Left lobe of liver (tissue), 2 donors: ENCODE measurements around the gene MAOA. TPM values are rescaled to one million over a fixed set of nuclear protein-coding genes. Genes with fewer than 3 reads are reported as not detected.
"Not testable (repeated sequence)": the region's sequence is repeated elsewhere in the genome, so short reads cannot be mapped to it uniquely, and the experiment has no call there.

Experiments
- ATAC-seq: fragments of 200-7000 bp; cut with Tn5 transposase; one replicate; pipeline ENCODE4 v1.9.1; 2020; ENCODE audit warnings: mild to moderate bottlenecking, moderate library complexity
- DNase-seq: peaks from one replicate; pipeline ENCODE4 v3.0.0-alpha.2; 2020; ENCODE audit warnings: low spot score
- total RNA-seq: library from RNA; stranded (reverse); gene quantifications from one replicate; pipeline ENCODE4 v1.2.1, GENCODE V29; 2021
- donor health status: DM: no; HTN: no; CAD: no; lungs with moderate emphysema.
- donor health status: DM: no; HTN: yes; CAD: no.

MAOA gene
- total RNA-seq, 1 donor from 2014 or later = 158 TPM

- ATAC-seq (peak; percentile 65), DNase-seq (peak; percentile 59)
Observed at GRCh38 chrX:43707812-43708548, 51.9 kb downstream of the MAOA start.

GRCh38 chrX:43716144-43716543 is 60.0 kb downstream of the MAOA start:
- no peak for DNase-seq
- no peak for ATAC-seq

- ATAC-seq = no peak
- no peak for DNase-seq
Observed at GRCh38 chrX:43716696-43717095, 60.6 kb downstream of the MAOA start.

- no peak for ATAC-seq
- DNase-seq = no peak
Observed at GRCh38 chrX:43717161-43717560, 61.1 kb downstream of the MAOA start.

GRCh38 chrX:43718081-43718480 is 62.0 kb downstream of the MAOA start:
- DNase-seq (no peak), ATAC-seq (no peak)

GRCh38 chrX:43718546-43718945 is 62.4 kb downstream of the MAOA start:
- ATAC-seq (no peak), DNase-seq (no peak)

- ATAC-seq (no peak), DNase-seq (no peak)
Observed at GRCh38 chrX:43718956-43719355, 62.9 kb downstream of the MAOA start.

- DNase-seq (no peak), ATAC-seq (no peak)
Observed at GRCh38 chrX:43720082-43720481, 64.0 kb downstream of the MAOA start.

GRCh38 chrX:43720961-43721360 is 64.9 kb downstream of the MAOA start:
- ATAC-seq = no peak

GRCh38 chrX:43725227-43725626 is 69.1 kb downstream of the MAOA start:
- not testable (repeated sequence) for DNase-seq

More at GRCh38 chrX:43720961-43721360, 64.9 kb downstream of the MAOA start:
- DNase-seq = no peak

GRCh38 chrX:43727254-43727653 is 71.2 kb downstream of the MAOA start:
- not testable (repeated sequence) for ATAC-seq, DNase-seq

More at GRCh38 chrX:43725227-43725626, 69.1 kb downstream of the MAOA start:
- not testable (repeated sequence) for ATAC-seq

- ATAC-seq (peak; percentile 27), DNase-seq (no peak)
Observed at GRCh38 chrX:43728002-43728401, 71.9 kb downstream of the MAOA start.

- no peak for ATAC-seq
Observed at GRCh38 chrX:43728966-43729365, 72.9 kb downstream of the MAOA start.

GRCh38 chrX:43731086-43731485 is 75.0 kb downstream of the MAOA start:
- DNase-seq (no peak), ATAC-seq (no peak)

More at GRCh38 chrX:43728966-43729365, 72.9 kb downstream of the MAOA start:
- DNase-seq = no peak

- no peak for ATAC-seq
Observed at GRCh38 chrX:43733699-43734098, 77.6 kb downstream of the MAOA start.

GRCh38 chrX:43734444-43734843 is 78.3 kb downstream of the MAOA start:
- peak; percentile 68 for ATAC-seq
- no peak for DNase-seq

More at GRCh38 chrX:43733699-43734098, 77.6 kb downstream of the MAOA start:
- no peak for DNase-seq

- no peak for ATAC-seq
Observed at GRCh38 chrX:43735534-43735933, 79.4 kb downstream of the MAOA start.

GRCh38 chrX:43735957-43736356 is 79.9 kb downstream of the MAOA start:
- no peak for DNase-seq
- ATAC-seq = no peak

More at GRCh38 chrX:43735534-43735933, 79.4 kb downstream of the MAOA start:
- no peak for DNase-seq

GRCh38 chrX:43741843-43742573 is 85.9 kb downstream of the MAOA start:
- peak; percentile 11 for ATAC-seq
- DNase-seq = no peak

GRCh38 chrX:43743100-43743822 is 87.2 kb downstream of the MAOA start:
- peak; percentile 69 for ATAC-seq
- DNase-seq = no peak

GRCh38 chrX:43744284-43744683 is 88.2 kb downstream of the MAOA start:
- no peak for DNase-seq
- ATAC-seq = peak; percentile 15
